Uterus (tissue), 4 donors: ENCODE results near the gene SMAD4. TPM values are rescaled to one million over a fixed set of nuclear protein-coding genes. Genes with fewer than 3 reads are reported as not detected.
A peak's percentile ranks its signal among the peaks of the same experiment; 100 is the strongest.
"Not testable (repeated sequence)": the region's sequence is repeated elsewhere in the genome, so short reads cannot be mapped to it uniquely, and the experiment has no call there.

Experiments used
- DNase-seq, 2 donors: peaks; one replicate each; pipeline ENCODE4 v3.0.0-alpha.2; 2019 to 2020
- H3K27ac ChIP-seq, 2 donors: fragments of 200-600 bp; sonication (generic); 1 replicate in 1 of 2; 2 replicates in 1 of 2; pipeline ENCODE4 v1.5.1; 2016 to 2018
- H3K27me3 ChIP-seq, 2 donors: fragments of 200-600 bp; sonication (generic); one replicate each; pipeline ENCODE4 v1.5.1; 2018 to 2019; ENCODE audit warnings: control low read depth in 1 of 2
- H3K36me3 ChIP-seq, 2 donors: fragments of 200-600 bp; sonication (generic); one replicate each; pipeline ENCODE4 v1.5.1; 2019; ENCODE audit warnings: control low read depth in 1 of 2
- H3K4me1 ChIP-seq, 2 donors: fragments of 200-600 bp; sonication (generic); one replicate each; pipeline ENCODE4 v1.5.1; 2018 to 2019; ENCODE audit warnings: control low read depth in 1 of 2
- H3K4me3 ChIP-seq, 2 donors: fragments of 200-600 bp; sonication (generic); 1 replicate in 1 of 2; 2 replicates in 1 of 2; pipeline ENCODE4 v1.5.1; 2018 to 2019; ENCODE audit warnings: mild to moderate bottlenecking in 1 of 2
- H3K9me3 ChIP-seq, 2 donors: fragments of 200-600 bp; sonication (generic); one replicate each; pipeline ENCODE4 v1.5.1; 2019; ENCODE audit warnings: control low read depth in 1 of 2
- POLR2A ChIP-seq, 2 donors: fragments of 450-650 bp; IDR thresholded peaks; one replicate each; pipeline ENCODE4 v1.6.1; 2016; ENCODE audit warnings: antibody characterized with exemption in 2 of 2, mild to moderate bottlenecking in 1 of 2, moderate library complexity in 1 of 2
- intact Hi-C: fragments of 100-400 bp; cut with DNase I; formaldehyde crosslinking; loops from one replicate; pipeline ENCODE4 v1.15.1; 2023; ENCODE audit warnings: low total_unique reads
- total RNA-seq, 4 donors: library from RNA; depleted of rRNA in 3 of 4; stranded (reverse); fragments of >200 nt in 3 of 4; gene quantifications; one replicate each; pipeline versions ENCODE4 v1.1.0 to v1.2.4, GENCODE V29; 2014 to 2023
- TF ChIP-seq, protein P1 (sequence below), 4 experiments: fragments of 200-600 bp in 2 of 4; fragments of 450-650 bp in 2 of 4; sonication (generic) in 2 of 4; IDR thresholded peaks; one replicate each; pipeline ENCODE4 v1.5.1; 2016 to 2019; ENCODE audit warnings: antibody characterized with exemption in 4 of 4, mild to moderate bottlenecking in 2 of 4, moderate library complexity in 1 of 4
- donor health status: DM: yes; HTN: yes; CAD: no.

The SMAD4 gene
- total RNA-seq, 4 donors from 2014 or later = 104 to 198 (median 141) TPM

DNA sequence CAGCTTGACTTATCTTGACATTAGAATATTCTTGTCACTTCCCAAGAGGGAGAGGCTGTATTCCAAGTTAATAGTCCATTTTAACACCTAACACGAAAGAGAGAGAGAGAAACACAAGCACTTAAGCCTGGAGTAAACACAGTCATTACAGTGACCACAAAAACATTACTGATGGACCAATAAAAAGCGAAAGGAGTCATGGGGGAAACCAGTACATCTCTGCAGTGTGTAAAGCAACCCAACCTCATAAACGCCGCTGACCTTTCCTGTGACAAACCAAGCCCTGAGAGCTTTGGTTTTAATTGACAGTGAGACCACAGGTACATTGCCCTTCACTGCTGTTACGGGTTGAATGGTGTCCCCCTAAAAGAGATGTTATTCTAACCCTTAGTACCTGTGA, 78.3 kb downstream of the SMAD4 start:
- Histone ChIP-seq H3K4me1 (no peaks in the 10 kb centered on the region), H3K36me3 (no peaks in the 10 kb centered on the region), H3K4me3 (no peak overlapping the region), H3K27ac (no peak overlapping the region), H3K9me3 (no peaks in the 10 kb centered on the region), H3K27me3 (no peaks in the 10 kb centered on the region)
- no peak for TF ChIP-seq POLR2A (IDR thresholded peaks at IDR 0.05)
- TF ChIP-seq, protein P1, sequence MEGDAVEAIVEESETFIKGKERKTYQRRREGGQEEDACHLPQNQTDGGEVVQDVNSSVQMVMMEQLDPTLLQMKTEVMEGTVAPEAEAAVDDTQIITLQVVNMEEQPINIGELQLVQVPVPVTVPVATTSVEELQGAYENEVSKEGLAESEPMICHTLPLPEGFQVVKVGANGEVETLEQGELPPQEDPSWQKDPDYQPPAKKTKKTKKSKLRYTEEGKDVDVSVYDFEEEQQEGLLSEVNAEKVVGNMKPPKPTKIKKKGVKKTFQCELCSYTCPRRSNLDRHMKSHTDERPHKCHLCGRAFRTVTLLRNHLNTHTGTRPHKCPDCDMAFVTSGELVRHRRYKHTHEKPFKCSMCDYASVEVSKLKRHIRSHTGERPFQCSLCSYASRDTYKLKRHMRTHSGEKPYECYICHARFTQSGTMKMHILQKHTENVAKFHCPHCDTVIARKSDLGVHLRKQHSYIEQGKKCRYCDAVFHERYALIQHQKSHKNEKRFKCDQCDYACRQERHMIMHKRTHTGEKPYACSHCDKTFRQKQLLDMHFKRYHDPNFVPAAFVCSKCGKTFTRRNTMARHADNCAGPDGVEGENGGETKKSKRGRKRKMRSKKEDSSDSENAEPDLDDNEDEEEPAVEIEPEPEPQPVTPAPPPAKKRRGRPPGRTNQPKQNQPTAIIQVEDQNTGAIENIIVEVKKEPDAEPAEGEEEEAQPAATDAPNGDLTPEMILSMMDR (IDR thresholded peaks at IDR 0.05) = no peak
- intact Hi-C loops = no loop called here
- no peak for DNase-seq

DNA sequence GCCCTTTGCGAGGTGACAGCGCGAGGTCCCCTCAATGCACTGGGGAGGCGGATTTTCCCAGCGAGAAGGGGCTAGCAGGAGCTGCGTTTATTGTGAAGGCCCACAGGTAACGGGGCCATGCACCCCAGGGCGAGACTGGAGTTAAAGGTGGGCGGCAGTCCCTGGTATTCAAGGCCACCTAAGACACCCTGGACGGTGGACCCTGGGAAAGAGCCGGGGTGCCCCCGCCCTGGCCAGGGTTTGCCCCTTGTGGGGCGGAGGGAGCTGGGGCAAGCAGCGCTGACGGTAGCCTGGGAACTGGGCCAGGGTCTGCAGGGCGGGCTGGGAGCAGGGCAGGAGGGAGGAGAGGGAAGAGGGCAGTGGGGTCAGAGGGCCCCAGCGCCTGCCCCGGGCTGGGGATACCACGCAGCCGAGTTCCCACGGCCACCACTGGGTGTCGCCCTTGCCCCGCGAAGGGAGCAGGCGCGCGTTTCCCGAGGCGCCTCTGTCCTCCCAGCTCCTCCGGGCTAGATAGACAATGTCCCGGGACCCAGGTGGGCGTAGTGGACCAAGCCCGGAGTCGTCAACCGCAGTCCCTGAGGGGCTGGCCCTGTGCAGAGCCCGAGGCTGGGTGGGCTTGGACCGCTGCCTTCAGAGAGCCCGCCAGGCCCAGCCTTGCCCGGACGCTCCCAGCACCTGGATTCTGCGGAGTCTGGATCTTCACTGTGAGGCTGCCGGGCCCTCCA, 80.2 kb downstream of the SMAD4 start:
- TF ChIP-seq POLR2A (IDR thresholded peaks at IDR 0.05) = no peak
- TF ChIP-seq, protein P1 (IDR thresholded peaks at IDR 0.05) = peak; percentile 79 to 88 (median 84)
- no peak overlapping the region for H3K4me3 ChIP-seq
- H3K4me1 ChIP-seq = no peaks in the 10 kb centered on the region
- DNase-seq = peak; percentile 18 to 37
- intact Hi-C loops = no loop called here
- H3K9me3 ChIP-seq = no peaks in the 10 kb centered on the region
- no peak overlapping the region for H3K27ac ChIP-seq
- H3K27me3 ChIP-seq = no peaks in the 10 kb centered on the region
- no peaks in the 10 kb centered on the region for H3K36me3 ChIP-seq

DNA sequence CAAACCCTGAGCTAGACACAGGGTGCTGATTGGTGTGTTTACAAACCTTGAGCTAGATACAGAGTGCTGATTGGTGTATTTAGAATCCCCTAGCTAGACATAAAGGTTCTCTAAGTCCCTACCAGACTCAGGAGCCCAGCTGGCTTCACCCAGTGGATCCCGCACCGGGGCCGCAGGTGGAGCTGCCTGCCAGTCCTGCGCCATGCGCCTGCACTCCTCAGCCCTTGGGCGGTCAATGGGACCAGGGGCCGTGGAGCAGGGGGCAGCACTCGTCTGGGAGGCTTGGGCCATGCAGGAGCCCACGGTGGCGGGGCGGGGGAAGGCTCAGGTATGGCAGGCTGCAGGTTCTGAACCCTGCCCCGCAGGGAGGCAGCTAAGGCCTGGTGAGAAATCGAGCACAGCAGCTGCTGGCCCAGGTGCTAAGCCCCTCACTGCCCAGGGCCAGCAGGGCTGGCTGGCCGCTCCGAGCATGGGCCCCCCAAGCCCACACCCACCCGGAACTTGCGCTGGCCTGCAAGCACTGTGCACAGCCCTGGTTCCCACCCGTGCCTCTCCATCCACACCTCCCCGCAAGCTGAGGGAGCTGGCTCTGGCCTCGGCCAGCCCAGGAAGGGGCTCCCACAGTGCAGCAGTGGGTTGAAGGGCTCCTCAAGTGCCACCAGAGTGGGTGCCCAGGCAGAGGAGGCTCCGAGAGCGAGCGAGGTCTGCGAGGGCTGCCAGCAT, 81.8 kb downstream of the SMAD4 start:
- intact Hi-C loops = not testable (repeated sequence)

DNA sequence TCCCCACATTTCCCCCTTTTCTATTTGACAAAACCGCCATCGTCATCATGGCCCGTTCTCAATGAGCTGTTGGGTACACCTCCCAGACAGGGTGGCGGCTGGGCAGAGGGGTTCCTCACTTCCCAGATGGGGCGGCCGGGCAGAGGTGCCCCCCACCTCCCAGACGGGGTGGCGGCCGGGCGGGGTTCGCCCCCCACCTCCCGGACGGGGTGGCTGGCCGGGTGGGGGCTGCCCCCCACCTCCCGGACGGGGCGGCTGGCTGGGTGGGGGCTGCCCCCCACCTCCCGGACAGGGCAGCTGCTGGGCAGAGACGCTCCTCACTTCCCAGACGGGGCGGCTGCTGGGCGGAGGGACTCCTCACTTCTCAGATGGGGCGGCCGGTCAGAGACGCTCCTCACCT, 87.0 kb downstream of the SMAD4 start:
- H3K27ac ChIP-seq, DNase-seq, H3K36me3 ChIP-seq, intact Hi-C loops, H3K4me1 ChIP-seq, H3K4me3 ChIP-seq, H3K9me3 ChIP-seq, H3K27me3 ChIP-seq: not testable (repeated sequence)

More for the DNA sequence above, 81.8 kb downstream of the SMAD4 start:
- not testable (repeated sequence) for H3K9me3 ChIP-seq, H3K27ac ChIP-seq, H3K4me3 ChIP-seq, H3K4me1 ChIP-seq, DNase-seq, H3K27me3 ChIP-seq, H3K36me3 ChIP-seq

DNA sequence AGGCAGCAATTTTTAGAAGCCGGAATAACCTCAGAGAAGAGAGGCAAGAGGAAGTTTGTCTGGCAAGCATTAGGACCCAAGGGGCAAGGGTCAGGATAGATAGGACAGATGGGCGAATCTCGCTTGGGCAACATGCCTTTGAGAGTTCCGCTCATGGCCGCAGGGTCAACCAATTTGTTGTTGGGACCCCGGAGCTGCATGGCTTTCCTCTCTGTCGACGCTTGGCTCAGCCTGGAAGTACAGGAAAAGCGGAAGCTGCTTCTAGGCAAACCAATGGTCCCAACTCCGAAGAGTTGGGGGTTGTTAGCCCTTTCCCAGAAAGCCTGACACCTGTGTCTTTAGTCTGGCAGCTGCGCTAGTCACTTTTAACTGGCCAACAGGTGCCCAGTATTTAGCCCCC, 89.5 kb downstream of the SMAD4 start:
- DNase-seq, H3K9me3 ChIP-seq, H3K4me1 ChIP-seq, intact Hi-C loops, H3K4me3 ChIP-seq, H3K27ac ChIP-seq, H3K27me3 ChIP-seq, H3K36me3 ChIP-seq: not testable (repeated sequence)

DNA sequence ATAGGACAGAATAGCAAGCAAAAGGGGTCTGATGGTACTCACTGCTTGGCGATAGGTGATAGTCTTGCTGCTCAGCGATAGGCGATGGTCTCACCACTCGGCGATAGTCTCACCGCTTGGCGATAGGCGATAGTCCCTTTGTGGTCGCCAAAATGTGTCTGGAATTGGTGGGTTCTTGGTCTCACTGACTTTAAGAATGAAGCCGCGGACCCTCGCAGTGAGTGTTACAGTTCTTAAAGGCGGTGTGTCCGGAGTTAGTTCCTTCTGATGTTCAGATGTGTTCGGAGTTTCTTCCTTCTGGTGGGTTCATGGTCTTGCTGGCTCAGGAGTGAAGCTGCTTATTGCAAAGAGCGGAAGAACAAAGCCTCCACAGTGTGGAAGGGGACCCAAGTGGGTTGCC, 90.0 kb downstream of the SMAD4 start:
- H3K27ac ChIP-seq, H3K9me3 ChIP-seq, H3K4me3 ChIP-seq, intact Hi-C loops, H3K27me3 ChIP-seq, DNase-seq, H3K4me1 ChIP-seq, H3K36me3 ChIP-seq: not testable (repeated sequence)

DNA sequence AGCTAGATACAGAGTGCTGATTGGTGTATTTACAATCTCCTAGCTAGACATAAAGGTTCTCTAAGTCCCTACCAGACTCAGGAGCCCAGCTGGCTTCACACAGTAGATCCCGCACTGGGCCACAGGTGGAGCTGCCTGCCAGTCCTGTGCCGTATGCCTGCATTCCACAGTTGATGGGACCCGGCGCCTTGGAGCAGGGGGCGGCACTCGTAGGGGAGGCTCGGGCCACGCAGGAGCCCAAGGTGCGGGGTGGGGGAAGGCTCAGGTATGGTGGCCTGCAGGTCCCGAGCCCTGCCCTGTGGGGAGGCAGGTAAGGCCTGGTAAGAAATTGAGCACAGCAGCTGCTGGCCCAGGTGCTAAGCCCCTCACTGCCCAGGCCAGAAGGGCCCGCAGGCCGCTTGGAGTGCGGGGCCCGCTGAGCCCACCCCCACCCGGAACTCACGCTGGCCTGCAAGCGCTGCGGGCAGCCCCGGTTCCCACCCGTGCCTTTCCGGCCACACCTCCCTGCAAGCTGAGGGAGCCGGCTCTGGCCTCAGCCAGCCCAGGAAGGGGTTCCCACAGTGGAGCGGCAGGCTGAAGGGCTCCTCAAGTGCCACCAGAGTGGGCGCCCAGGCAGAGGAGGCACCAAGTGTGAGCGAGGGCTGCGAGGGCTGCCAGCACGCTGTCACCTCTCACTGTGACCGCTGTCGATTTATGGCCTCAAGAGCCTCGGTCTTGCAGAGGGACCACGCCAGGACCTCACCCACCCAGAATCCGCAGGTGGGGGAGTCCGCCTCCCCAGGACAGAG, 91.0 kb downstream of the SMAD4 start:
- Histone ChIP-seq H3K9me3 (no peaks in the 10 kb centered on the region), H3K4me1 (no peaks in the 10 kb centered on the region), H3K36me3 (no peaks in the 10 kb centered on the region), H3K4me3 (no peak overlapping the region), H3K27me3 (no peaks in the 10 kb centered on the region), H3K27ac (no peak overlapping the region)
- intact Hi-C loops = no loop called here
- TF ChIP-seq, protein P1 (IDR thresholded peaks at IDR 0.05) = no peak
- no peak for TF ChIP-seq POLR2A (IDR thresholded peaks at IDR 0.05)
- DNase-seq = no peak
